ENCODE measurements around the gene ASB18.

The ASB18 gene

DNA sequence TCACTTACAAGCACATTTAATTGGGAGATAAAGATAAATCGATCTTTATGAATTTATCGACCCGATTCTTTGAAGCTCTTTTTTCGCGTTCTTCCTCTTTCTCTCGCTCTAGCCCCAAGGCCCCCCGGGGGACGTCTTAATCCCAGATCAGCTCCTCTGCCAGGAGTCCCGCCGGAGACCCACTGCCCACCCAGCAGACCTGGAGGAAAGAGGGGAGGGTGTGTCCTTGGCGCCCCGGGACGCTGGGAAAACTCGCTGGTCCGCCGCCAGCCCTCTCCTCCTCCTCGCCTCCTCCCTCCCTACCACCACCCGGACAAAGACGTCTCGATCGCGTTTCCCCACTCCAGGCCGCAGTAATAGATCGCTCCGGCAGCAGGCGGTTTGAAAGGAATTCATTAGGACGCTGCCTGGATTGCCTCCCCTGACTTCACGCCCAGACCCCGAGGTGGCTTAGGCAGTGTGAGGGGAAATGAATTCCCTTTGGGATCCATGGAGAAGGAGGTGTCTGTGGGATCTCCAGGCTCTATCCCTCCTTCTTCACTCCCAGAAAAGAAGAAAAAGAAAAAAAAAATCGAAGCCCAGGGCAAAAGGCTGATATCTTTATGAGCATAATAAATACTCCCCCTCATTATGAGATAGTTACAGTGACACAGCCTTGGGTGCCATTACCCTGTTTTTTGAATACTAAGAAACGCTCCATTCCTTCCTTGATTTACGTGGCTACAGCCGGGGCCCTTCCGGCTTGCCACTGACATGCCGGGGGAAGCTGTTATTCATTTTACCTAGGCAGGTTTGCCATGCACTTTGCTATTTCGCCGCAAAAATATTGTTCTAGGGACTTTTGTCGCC is 94.2 kb downstream of the ASB18 start:
- H3K27me3 ChIP-seq (ENCODE audit: control insufficient read depth, low read length), result no peaks in the 10 kb centered on the region
- no peak for TF ChIP-seq EZH2phosphoT487 (IDR thresholded peaks at IDR 0.05; ENCODE audit: borderline replicate concordance, low read length)
- no peak for TF ChIP-seq CTCF (IDR thresholded peaks at IDR 0.05; ENCODE audit: low read depth, low read length, poor library complexity, severe bottlenecking)
- no peak overlapping the region for H3K4me2 ChIP-seq (ENCODE audit: low read length)
- H3K4me1 ChIP-seq (ENCODE audit: control insufficient read depth, low read length), result no peaks in the 10 kb centered on the region
- no peaks in the 10 kb centered on the region for H3K9me2 ChIP-seq (replicated peaks; ENCODE audit: control insufficient read depth, low read length)
- no peaks in the 10 kb centered on the region for H3K36me3 ChIP-seq (ENCODE audit: control insufficient read depth, low read length)
- H3K27ac ChIP-seq (ENCODE audit: low read depth, low read length), result no peak overlapping the region
- H3K79me2 ChIP-seq (ENCODE audit: control insufficient read depth, low read length), result no peaks in the 10 kb centered on the region
- no peaks in the 10 kb centered on the region; the same call in 1 of the 2 replicates for H3K9me3 ChIP-seq (ENCODE audit: control insufficient read depth, insufficient read depth, low read length)
- no peak overlapping the region for H3K4me3 ChIP-seq (ENCODE audit: low read length)
- no peaks in the 10 kb centered on the region for H3F3A ChIP-seq (ENCODE audit: control insufficient read depth, insufficient read depth)
- no peaks in the 10 kb centered on the region for H4K20me1 ChIP-seq (ENCODE audit: control insufficient read depth, insufficient read depth, low read depth, low read length)

GRCh38 chr2:236169151-236169721 is 95.0 kb downstream of the ASB18 start:
- H3K27me3 ChIP-seq (ENCODE audit: control insufficient read depth, low read length), result no peaks in the 10 kb centered on the region

GRCh38 chr2:236168110-236169080 is 95.8 kb downstream of the ASB18 start, which contains the start of gene GBX2:
GBX2 (minus strand) TSS chr2:236168386; CDS start chr2:236167971, 415 bp downstream.
- H4K20me1 ChIP-seq (ENCODE audit: control insufficient read depth, insufficient read depth, low read depth, low read length), result no peaks in the 10 kb centered on the region
- no peaks in the 10 kb centered on the region for H3F3A ChIP-seq (ENCODE audit: control insufficient read depth, insufficient read depth)
- no peaks in the 10 kb centered on the region for H3K27me3 ChIP-seq (ENCODE audit: control insufficient read depth, low read length)
- no peaks in the 10 kb centered on the region for H3K79me2 ChIP-seq (ENCODE audit: control insufficient read depth, low read length)
- no peaks in the 10 kb centered on the region; the same call in 1 of the 2 replicates for H3K9me3 ChIP-seq (ENCODE audit: control insufficient read depth, insufficient read depth, low read length)
- no peaks in the 10 kb centered on the region for H3K36me3 ChIP-seq (ENCODE audit: control insufficient read depth, low read length)
- no peaks in the 10 kb centered on the region for H3K9me2 ChIP-seq (replicated peaks; ENCODE audit: control insufficient read depth, low read length)
- no peak for TF ChIP-seq EZH2phosphoT487 (IDR thresholded peaks at IDR 0.05; ENCODE audit: borderline replicate concordance, low read length)
- no peak for TF ChIP-seq CTCF (IDR thresholded peaks at IDR 0.05; ENCODE audit: low read depth, low read length, poor library complexity, severe bottlenecking)
- no peak within 1 kb of the TSS for H3K4me3 ChIP-seq (ENCODE audit: low read length)
- H3K4me2 ChIP-seq (ENCODE audit: low read length), result no peak within 1 kb of the TSS
- H3K27ac ChIP-seq (ENCODE audit: low read depth, low read length), result no peak within 1 kb of the TSS
- no peaks in the 10 kb centered on the region for H3K4me1 ChIP-seq (ENCODE audit: control insufficient read depth, low read length)

More at GRCh38 chr2:236169151-236169721, 95.0 kb downstream of the ASB18 start:
- no peak for TF ChIP-seq CTCF (IDR thresholded peaks at IDR 0.05; ENCODE audit: low read depth, low read length, poor library complexity, severe bottlenecking)
- Histone ChIP-seq H3K4me2 (ENCODE audit: low read length) (no peak overlapping the region), H3K4me3 (ENCODE audit: low read length) (no peak overlapping the region), H3K36me3 (ENCODE audit: control insufficient read depth, low read length) (no peaks in the 10 kb centered on the region), H3K9me2 (replicated peaks; ENCODE audit: control insufficient read depth, low read length) (no peaks in the 10 kb centered on the region), H3K27ac (ENCODE audit: low read depth, low read length) (no peak overlapping the region), H3K4me1 (ENCODE audit: control insufficient read depth, low read length) (no peaks in the 10 kb centered on the region), H4K20me1 (ENCODE audit: control insufficient read depth, insufficient read depth, low read depth, low read length) (no peaks in the 10 kb centered on the region), H3F3A (ENCODE audit: control insufficient read depth, insufficient read depth) (no peaks in the 10 kb centered on the region), H3K79me2 (ENCODE audit: control insufficient read depth, low read length) (no peaks in the 10 kb centered on the region), H3K9me3 (ENCODE audit: control insufficient read depth, insufficient read depth, low read length) (no peaks in the 10 kb centered on the region; the same call in 1 of the 2 replicates)
